ENCODE data around the gene REXO4. TPM values are rescaled to one million over a fixed set of nuclear protein-coding genes. Genes with fewer than 3 reads are reported as not detected.

The REXO4 gene
- total and polyA plus RNA-seq, 2 experiments from 2014 or later: 31.1 to 36.3 TPM

- Histone ChIP-seq H3K79me2 (replicated peaks; ENCODE audit: insufficient read depth) (peaks cover 78% of the 10 kb centered on the region), H3F3A (replicated peaks; ENCODE audit: low read depth) (peaks cover 10% of the 10 kb centered on the region; the same call in 1 of the 2 replicates), H3K27ac (ENCODE audit: low read depth) (no peak overlapping the region), H3K27me3 (ENCODE audit: insufficient read depth) (no peaks in the 10 kb centered on the region), H3K4me2 (no peak overlapping the region), H3K36me3 (ENCODE audit: insufficient read depth) (peaks cover 18% of the 10 kb centered on the region), H3K4me3 (no peak overlapping the region), H3K9me2 (ENCODE audit: insufficient read depth) (no peaks in the 10 kb centered on the region), H3K4me1 (ENCODE audit: insufficient read depth) (no peaks in the 10 kb centered on the region), H2AFZ (no peak overlapping the region), H4K20me1 (replicated peaks; ENCODE audit: insufficient read depth) (peaks cover 75% of the 10 kb centered on the region)
- DNase-seq (ENCODE audit: low spot score): no peak
- Mint-ChIP-seq H3K27me3 (ENCODE audit: insufficient read depth, low read depth, poor library complexity) (peaks cover 5% of the 10 kb centered on the region), H3K36me3 (ENCODE audit: low read depth) (peaks cover 65% of the 10 kb centered on the region), H3K27ac (no peak overlapping the region), H3K9me3 (no peaks in the 10 kb centered on the region), H3K4me1 (peaks cover 11% of the 10 kb centered on the region; the same call in 2 of the 3 replicates), H3K4me3 (no peak overlapping the region)
- ATAC-seq: no peak
- TF ChIP-seq ZNF331 (CRISPR knock-in tag; IDR thresholded peaks at IDR 0.05; ENCODE audit: low read depth): no peak
- TF ChIP-seq ZNF462 (CRISPR knock-in tag; IDR thresholded peaks at IDR 0.05): no peak
- no peak for TF ChIP-seq REST (IDR thresholded peaks at IDR 0.05; ENCODE audit: unreplicated experiment)
- no peak for TF ChIP-seq STAT1 (IDR thresholded peaks at IDR 0.05; ENCODE audit: unreplicated experiment)
- no peak for TF ChIP-seq EZH2phosphoT487 (IDR thresholded peaks at IDR 0.05; ENCODE audit: unreplicated experiment)
- no peak for TF ChIP-seq CREB1 (CRISPR knock-in tag; IDR thresholded peaks at IDR 0.05; ENCODE audit: low read depth)
- TF ChIP-seq ZNF114 (CRISPR knock-in tag; IDR thresholded peaks at IDR 0.05): no peak
- no peak for TF ChIP-seq ETS1 (IDR thresholded peaks at IDR 0.05)
- TF ChIP-seq NANOG (IDR thresholded peaks at IDR 0.05; ENCODE audit: borderline replicate concordance): no peak
- no peak for TF ChIP-seq EZH2 (IDR thresholded peaks at IDR 0.05; ENCODE audit: low read depth, unreplicated experiment)
- TF ChIP-seq JUNB (IDR thresholded peaks at IDR 0.05; ENCODE audit: unreplicated experiment): no peak
- TF ChIP-seq POLR2AphosphoS5 (IDR thresholded peaks at IDR 0.05; ENCODE audit: low read depth): no peak
Observed at GRCh38 chr9:133368249-133368881, 49.4 kb downstream of the REXO4 start.

Data from GM23338 (cell line).